ENCODE data around the gene RASAL1. TPM values are rescaled to one million over a fixed set of nuclear protein-coding genes. Genes with fewer than 3 reads are reported as not detected.

Gene RASAL1
- total and polyA plus RNA-seq, 2 experiments from 2014 or later = 2.7 to 8.2 TPM

DNA sequence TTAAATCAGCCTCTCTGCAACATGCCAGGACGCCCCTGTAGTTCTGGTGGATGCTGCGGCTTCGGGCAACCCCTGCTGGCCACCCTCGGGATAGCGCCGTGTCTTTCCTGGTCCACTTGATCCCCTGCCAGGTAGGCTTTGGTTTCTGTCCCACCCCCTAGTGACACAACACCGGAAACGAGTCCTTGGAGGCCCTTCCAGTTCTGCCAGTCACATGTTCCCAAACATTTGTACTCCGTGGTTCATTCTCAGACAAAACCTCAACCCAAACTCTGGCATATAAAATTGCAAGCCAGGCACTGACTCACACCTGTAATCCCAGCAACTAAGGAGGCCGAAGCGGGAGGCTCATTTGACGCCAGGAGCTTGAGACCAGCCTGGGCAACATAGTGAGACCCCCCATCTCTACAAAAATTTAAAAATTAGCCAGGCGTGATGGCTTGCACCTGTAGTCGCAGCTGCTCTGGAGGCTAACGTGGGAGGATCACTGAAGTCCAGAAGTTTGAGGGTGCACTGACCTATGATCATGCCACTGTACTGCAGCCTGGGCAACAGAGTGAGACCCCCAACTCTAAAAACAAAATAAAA, 37.0 kb downstream of the RASAL1 start:
- H3K4me1 ChIP-seq (ENCODE audit: insufficient read depth) = peaks cover 5% of the 10 kb centered on the region
- no peaks in the 10 kb centered on the region for H3K36me3 ChIP-seq (ENCODE audit: insufficient read depth)
- H3K4me3 ChIP-seq = no peak overlapping the region
- ATAC-seq = peak; percentile 84
- H3K27me3 Mint-ChIP-seq (ENCODE audit: insufficient read depth, low read depth, poor library complexity) = peaks cover 21% of the 10 kb centered on the region
- H3F3A ChIP-seq (replicated peaks; ENCODE audit: low read depth) = no peaks in the 10 kb centered on the region
- H3K4me2 ChIP-seq = no peak overlapping the region
- H3K9me3 Mint-ChIP-seq = peaks cover 2% of the 10 kb centered on the region; the same call in 1 of the 3 replicates
- TF ChIP-seq ZNF331 (CRISPR knock-in tag; IDR thresholded peaks at IDR 0.05; ENCODE audit: low read depth) = no peak
- TF ChIP-seq EZH2phosphoT487 (IDR thresholded peaks at IDR 0.05; ENCODE audit: unreplicated experiment) = no peak
- TF ChIP-seq POLR2AphosphoS5 (IDR thresholded peaks at IDR 0.05; ENCODE audit: low read depth) = 0 out of 2 replicates have a peak, but pooled peaks have one; percentile 10
- TF ChIP-seq, protein P1, sequence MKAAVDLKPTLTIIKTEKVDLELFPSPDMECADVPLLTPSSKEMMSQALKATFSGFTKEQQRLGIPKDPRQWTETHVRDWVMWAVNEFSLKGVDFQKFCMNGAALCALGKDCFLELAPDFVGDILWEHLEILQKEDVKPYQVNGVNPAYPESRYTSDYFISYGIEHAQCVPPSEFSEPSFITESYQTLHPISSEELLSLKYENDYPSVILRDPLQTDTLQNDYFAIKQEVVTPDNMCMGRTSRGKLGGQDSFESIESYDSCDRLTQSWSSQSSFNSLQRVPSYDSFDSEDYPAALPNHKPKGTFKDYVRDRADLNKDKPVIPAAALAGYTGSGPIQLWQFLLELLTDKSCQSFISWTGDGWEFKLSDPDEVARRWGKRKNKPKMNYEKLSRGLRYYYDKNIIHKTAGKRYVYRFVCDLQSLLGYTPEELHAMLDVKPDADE (IDR thresholded peaks at IDR 0.05) = no peak
- TF ChIP-seq NANOG (IDR thresholded peaks at IDR 0.05; ENCODE audit: borderline replicate concordance) = no peak
- TF ChIP-seq, protein P2, sequence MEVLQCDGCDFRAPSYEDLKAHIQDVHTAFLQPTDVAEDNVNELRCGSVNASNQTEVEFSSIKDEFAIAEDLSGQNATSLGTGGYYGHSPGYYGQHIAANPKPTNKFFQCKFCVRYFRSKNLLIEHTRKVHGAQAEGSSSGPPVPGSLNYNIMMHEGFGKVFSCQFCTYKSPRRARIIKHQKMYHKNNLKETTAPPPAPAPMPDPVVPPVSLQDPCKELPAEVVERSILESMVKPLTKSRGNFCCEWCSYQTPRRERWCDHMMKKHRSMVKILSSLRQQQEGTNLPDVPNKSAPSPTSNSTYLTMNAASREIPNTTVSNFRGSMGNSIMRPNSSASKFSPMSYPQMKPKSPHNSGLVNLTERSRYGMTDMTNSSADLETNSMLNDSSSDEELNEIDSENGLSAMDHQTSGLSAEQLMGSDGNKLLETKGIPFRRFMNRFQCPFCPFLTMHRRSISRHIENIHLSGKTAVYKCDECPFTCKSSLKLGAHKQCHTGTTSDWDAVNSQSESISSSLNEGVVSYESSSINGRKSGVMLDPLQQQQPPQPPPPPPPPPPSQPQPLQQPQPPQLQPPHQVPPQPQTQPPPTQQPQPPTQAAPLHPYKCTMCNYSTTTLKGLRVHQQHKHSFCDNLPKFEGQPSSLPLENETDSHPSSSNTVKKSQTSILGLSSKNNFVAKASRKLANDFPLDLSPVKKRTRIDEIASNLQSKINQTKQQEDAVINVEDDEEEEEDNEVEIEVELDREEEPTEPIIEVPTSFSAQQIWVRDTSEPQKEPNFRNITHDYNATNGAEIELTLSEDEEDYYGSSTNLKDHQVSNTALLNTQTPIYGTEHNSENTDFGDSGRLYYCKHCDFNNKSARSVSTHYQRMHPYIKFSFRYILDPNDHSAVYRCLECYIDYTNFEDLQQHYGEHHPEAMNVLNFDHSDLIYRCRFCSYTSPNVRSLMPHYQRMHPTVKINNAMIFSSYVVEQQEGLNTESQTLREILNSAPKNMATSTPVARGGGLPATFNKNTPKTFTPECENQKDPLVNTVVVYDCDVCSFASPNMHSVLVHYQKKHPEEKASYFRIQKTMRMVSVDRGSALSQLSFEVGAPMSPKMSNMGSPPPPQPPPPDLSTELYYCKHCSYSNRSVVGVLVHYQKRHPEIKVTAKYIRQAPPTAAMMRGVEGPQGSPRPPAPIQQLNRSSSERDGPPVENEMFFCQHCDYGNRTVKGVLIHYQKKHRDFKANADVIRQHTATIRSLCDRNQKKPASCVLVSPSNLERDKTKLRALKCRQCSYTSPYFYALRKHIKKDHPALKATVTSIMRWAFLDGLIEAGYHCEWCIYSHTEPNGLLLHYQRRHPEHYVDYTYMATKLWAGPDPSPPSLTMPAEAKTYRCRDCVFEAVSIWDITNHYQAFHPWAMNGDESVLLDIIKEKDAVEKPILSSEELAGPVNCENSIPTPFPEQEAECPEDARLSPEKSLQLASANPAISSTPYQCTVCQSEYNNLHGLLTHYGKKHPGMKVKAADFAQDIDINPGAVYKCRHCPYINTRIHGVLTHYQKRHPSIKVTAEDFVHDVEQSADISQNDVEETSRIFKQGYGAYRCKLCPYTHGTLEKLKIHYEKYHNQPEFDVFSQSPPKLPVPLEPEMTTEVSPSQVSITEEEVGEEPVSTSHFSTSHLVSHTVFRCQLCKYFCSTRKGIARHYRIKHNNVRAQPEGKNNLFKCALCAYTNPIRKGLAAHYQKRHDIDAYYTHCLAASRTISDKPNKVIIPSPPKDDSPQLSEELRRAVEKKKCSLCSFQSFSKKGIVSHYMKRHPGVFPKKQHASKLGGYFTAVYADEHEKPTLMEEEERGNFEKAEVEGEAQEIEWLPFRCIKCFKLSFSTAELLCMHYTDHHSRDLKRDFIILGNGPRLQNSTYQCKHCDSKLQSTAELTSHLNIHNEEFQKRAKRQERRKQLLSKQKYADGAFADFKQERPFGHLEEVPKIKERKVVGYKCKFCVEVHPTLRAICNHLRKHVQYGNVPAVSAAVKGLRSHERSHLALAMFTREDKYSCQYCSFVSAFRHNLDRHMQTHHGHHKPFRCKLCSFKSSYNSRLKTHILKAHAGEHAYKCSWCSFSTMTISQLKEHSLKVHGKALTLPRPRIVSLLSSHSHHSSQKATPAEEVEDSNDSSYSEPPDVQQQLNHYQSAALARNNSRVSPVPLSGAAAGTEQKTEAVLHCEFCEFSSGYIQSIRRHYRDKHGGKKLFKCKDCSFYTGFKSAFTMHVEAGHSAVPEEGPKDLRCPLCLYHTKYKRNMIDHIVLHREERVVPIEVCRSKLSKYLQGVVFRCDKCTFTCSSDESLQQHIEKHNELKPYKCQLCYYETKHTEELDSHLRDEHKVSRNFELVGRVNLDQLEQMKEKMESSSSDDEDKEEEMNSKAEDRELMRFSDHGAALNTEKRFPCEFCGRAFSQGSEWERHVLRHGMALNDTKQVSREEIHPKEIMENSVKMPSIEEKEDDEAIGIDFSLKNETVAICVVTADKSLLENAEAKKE (CRISPR knock-in tag; IDR thresholded peaks at IDR 0.05) = no peak
- no peak for TF ChIP-seq JUNB (IDR thresholded peaks at IDR 0.05; ENCODE audit: unreplicated experiment)
- TF ChIP-seq, protein P3, sequence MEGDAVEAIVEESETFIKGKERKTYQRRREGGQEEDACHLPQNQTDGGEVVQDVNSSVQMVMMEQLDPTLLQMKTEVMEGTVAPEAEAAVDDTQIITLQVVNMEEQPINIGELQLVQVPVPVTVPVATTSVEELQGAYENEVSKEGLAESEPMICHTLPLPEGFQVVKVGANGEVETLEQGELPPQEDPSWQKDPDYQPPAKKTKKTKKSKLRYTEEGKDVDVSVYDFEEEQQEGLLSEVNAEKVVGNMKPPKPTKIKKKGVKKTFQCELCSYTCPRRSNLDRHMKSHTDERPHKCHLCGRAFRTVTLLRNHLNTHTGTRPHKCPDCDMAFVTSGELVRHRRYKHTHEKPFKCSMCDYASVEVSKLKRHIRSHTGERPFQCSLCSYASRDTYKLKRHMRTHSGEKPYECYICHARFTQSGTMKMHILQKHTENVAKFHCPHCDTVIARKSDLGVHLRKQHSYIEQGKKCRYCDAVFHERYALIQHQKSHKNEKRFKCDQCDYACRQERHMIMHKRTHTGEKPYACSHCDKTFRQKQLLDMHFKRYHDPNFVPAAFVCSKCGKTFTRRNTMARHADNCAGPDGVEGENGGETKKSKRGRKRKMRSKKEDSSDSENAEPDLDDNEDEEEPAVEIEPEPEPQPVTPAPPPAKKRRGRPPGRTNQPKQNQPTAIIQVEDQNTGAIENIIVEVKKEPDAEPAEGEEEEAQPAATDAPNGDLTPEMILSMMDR (conservative IDR thresholded peaks at IDR 0.05; ENCODE audit: low read depth in 2 of 2) = peak; percentile 76 to 95
- TF ChIP-seq CREB1 (CRISPR knock-in tag; IDR thresholded peaks at IDR 0.05; ENCODE audit: low read depth) = 0 out of 2 replicates have a peak, but pooled peaks have one; percentile 10
- TF ChIP-seq STAT1 (IDR thresholded peaks at IDR 0.05; ENCODE audit: unreplicated experiment) = no peak
- TF ChIP-seq, protein P4, sequence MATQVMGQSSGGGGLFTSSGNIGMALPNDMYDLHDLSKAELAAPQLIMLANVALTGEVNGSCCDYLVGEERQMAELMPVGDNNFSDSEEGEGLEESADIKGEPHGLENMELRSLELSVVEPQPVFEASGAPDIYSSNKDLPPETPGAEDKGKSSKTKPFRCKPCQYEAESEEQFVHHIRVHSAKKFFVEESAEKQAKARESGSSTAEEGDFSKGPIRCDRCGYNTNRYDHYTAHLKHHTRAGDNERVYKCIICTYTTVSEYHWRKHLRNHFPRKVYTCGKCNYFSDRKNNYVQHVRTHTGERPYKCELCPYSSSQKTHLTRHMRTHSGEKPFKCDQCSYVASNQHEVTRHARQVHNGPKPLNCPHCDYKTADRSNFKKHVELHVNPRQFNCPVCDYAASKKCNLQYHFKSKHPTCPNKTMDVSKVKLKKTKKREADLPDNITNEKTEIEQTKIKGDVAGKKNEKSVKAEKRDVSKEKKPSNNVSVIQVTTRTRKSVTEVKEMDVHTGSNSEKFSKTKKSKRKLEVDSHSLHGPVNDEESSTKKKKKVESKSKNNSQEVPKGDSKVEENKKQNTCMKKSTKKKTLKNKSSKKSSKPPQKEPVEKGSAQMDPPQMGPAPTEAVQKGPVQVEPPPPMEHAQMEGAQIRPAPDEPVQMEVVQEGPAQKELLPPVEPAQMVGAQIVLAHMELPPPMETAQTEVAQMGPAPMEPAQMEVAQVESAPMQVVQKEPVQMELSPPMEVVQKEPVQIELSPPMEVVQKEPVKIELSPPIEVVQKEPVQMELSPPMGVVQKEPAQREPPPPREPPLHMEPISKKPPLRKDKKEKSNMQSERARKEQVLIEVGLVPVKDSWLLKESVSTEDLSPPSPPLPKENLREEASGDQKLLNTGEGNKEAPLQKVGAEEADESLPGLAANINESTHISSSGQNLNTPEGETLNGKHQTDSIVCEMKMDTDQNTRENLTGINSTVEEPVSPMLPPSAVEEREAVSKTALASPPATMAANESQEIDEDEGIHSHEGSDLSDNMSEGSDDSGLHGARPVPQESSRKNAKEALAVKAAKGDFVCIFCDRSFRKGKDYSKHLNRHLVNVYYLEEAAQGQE (IDR thresholded peaks at IDR 0.05; ENCODE audit: unreplicated experiment) = no peak
- no peak for TF ChIP-seq ZNF114 (CRISPR knock-in tag; IDR thresholded peaks at IDR 0.05)
- no peak for TF ChIP-seq EZH2 (IDR thresholded peaks at IDR 0.05; ENCODE audit: low read depth, unreplicated experiment)
- no peak overlapping the region for H2AFZ ChIP-seq
- peaks cover 12% of the 10 kb centered on the region for H3K4me1 Mint-ChIP-seq
- peak overlapping the region; percentile 91 for H3K27ac Mint-ChIP-seq
- H4K20me1 ChIP-seq (replicated peaks; ENCODE audit: insufficient read depth) = no peaks in the 10 kb centered on the region
- no peaks in the 10 kb centered on the region for H3K79me2 ChIP-seq (replicated peaks; ENCODE audit: insufficient read depth)
- H3K27ac ChIP-seq (ENCODE audit: low read depth) = no peak overlapping the region
- peaks cover 3% of the 10 kb centered on the region for H3K36me3 Mint-ChIP-seq (ENCODE audit: low read depth)
- H3K4me3 Mint-ChIP-seq = no peak overlapping the region
- H3K9me2 ChIP-seq (ENCODE audit: insufficient read depth) = no peaks in the 10 kb centered on the region
- H3K27me3 ChIP-seq (ENCODE audit: insufficient read depth) = no peaks in the 10 kb centered on the region
- peak; percentile 95 for DNase-seq (ENCODE audit: low spot score)

All from GM23338 (cell line).